HCT116 (cell line): ENCODE measurements around the gene RANBP9. TPM values are rescaled to one million over a fixed set of nuclear protein-coding genes. Genes with fewer than 3 reads are reported as not detected.

Source experiments
- ATAC-seq: fragments of 200-7000 bp; cut with Tn5 transposase; 2 replicates; pipeline ENCODE4 v1.9.1; 2020; ENCODE audit warnings: mild to moderate bottlenecking, moderate library complexity
- BruUV-seq: library from RNA; stranded (reverse); fragments of 400-500 nt; replicated peaks from 2 replicates; lab custom pipeline; 2021; lab: Mats Ljungman, UMichigan
- CTCF ChIA-PET: fragments of 300-600 bp; sonication (Branson Sonifier 250); formaldehyde crosslinking; loops from one replicate; lab custom pipeline; 2021; ENCODE audit warnings: antibody characterized with exemption; lab: Charles Lee
- POLR2A ChIA-PET: fragments of 300-600, 350-600 bp; sonication (Branson Sonifier 250); formaldehyde crosslinking; loops from one replicate; lab custom pipeline; 2021; ENCODE audit warnings: antibody characterized with exemption; lab: Charles Lee
- RAD21 ChIA-PET, 2 experiments: fragments of 300-600 bp; sonication (Branson Sonifier 250); formaldehyde crosslinking; loops; one replicate each; lab custom pipeline; 2023; ENCODE audit warnings: low total read pairs in 2 of 2; ENCODE audit not compliant: uncharacterized antibody in 2 of 2, unreplicated experiment in 2 of 2, low non-redundant PET in 1 of 2; lab: Charles Lee
- DNase-seq: peaks from one replicate; pipeline ENCODE4 v3.0.0-alpha.2; 2010; ENCODE audit warnings: low read depth, low spot score
- H2AFZ ChIP-seq: fragments of 200-600 bp; shearing (Covaris generic), sonication (generic); 2 replicates; pipeline ENCODE4 v1.6.1; 2017; ENCODE audit warnings: low read depth, mixed run types, mixed read lengths, antibody characterized with exemption, low read length; ENCODE audit not compliant: poor library complexity, severe bottlenecking
- H3K27ac ChIP-seq: 2 replicates; pipeline ENCODE4 v1.5.1; 2012; ENCODE audit warnings: low read depth, low read length
- H3K27me3 ChIP-seq: fragments of 200-600 bp; sonication (generic); 2 replicates; pipeline ENCODE4 v1.6.1; 2016; ENCODE audit warnings: mixed run types, low read length, mixed read lengths; ENCODE audit not compliant: insufficient read depth
- H3K36me3 ChIP-seq, 2 experiments: fragments of 200-500 bp in 1 of 2; fragments of 200-600 bp in 1 of 2; sonication (Bioruptor generic) in 1 of 2; sonication (generic) in 1 of 2; 2 replicates each; pipeline versions ENCODE4 v1.5.1 to v1.6.1; 2014 to 2016; ENCODE audit warnings: low read length in 2 of 2, inconsistent platforms in 1 of 2, mixed read lengths in 1 of 2, mixed run types in 1 of 2; ENCODE audit not compliant: insufficient read depth in 2 of 2, control insufficient read depth in 1 of 2
- H3K4me1 ChIP-seq, 2 experiments: fragments of 200-600 bp in 1 of 2; sonication (generic) in 1 of 2; 2 replicates each; pipeline versions ENCODE4 v1.5.1 to v1.6.1; 2012 to 2017; ENCODE audit warnings: low read length in 2 of 2, inconsistent platforms in 1 of 2, mild to moderate bottlenecking in 1 of 2, mixed read lengths in 1 of 2, mixed run types in 1 of 2, moderate library complexity in 1 of 2; ENCODE audit not compliant: insufficient read depth in 2 of 2, control insufficient read depth in 1 of 2
- H3K4me2 ChIP-seq: fragments of 200-600 bp; sonication (generic); 2 replicates; pipeline ENCODE4 v1.6.1; 2017; ENCODE audit warnings: mixed run types, low read length, mixed read lengths
- H3K4me3 ChIP-seq, 2 experiments: fragments of 200-600 bp in 1 of 2; sonication (generic) in 1 of 2; replicated peaks in 1 of 2; 2 replicates each; pipeline ENCODE4 v1.5.1; 2011 to 2016; ENCODE audit warnings: low read length in 2 of 2, control low read depth in 1 of 2, low read depth in 1 of 2, mild to moderate bottlenecking in 1 of 2, mixed read lengths in 1 of 2, mixed run types in 1 of 2
- H3K79me2 ChIP-seq: fragments of 200-600 bp; sonication (generic); 2 replicates; pipeline ENCODE4 v1.6.1; 2017; ENCODE audit warnings: mild to moderate bottlenecking, mixed run types, low read length, moderate library complexity, mixed read lengths; ENCODE audit not compliant: insufficient read depth
- H3K9ac ChIP-seq: fragments of 200-600 bp; sonication (generic); 2 replicates; pipeline ENCODE4 v1.6.1; 2016; ENCODE audit warnings: low read length, mixed read lengths
- H3K9me2 ChIP-seq: fragments of 200-600 bp; sonication (generic), shearing (Covaris generic); 2 replicates; pipeline ENCODE4 v1.6.1; 2017; ENCODE audit warnings: mixed run types, mild to moderate bottlenecking, moderate library complexity; ENCODE audit not compliant: insufficient read depth
- H3K9me3 ChIP-seq, 2 experiments: fragments of 200-500 bp in 1 of 2; fragments of 200-600 bp in 1 of 2; sonication (Bioruptor generic) in 1 of 2; sonication (generic) in 1 of 2; 2 replicates each; pipeline ENCODE4 v1.6.1; 2014 to 2017; ENCODE audit warnings: low read length in 2 of 2, mixed read lengths in 2 of 2, inconsistent platforms in 1 of 2, low read depth in 1 of 2, mild to moderate bottlenecking in 1 of 2, mixed run types in 1 of 2, moderate library complexity in 1 of 2; ENCODE audit not compliant: control insufficient read depth in 1 of 2, insufficient read depth in 1 of 2
- H4K20me1 ChIP-seq: fragments of 200-600 bp; sonication (generic), shearing (Covaris generic); 2 replicates; pipeline ENCODE4 v1.6.1; 2017; ENCODE audit warnings: mixed run types, mild to moderate bottlenecking, moderate library complexity; ENCODE audit not compliant: insufficient read depth
- ATF3 ChIP-seq: IDR thresholded peaks from 2 replicates; pipeline ENCODE4 v1.6.1; 2012
- CTCF ChIP-seq, 3 experiments: fragments of 200-600 bp in 1 of 3; sonication (generic) in 1 of 3; IDR thresholded peaks in 2 of 3; conservative IDR thresholded peaks in 1 of 3; 2 replicates each; pipeline ENCODE4 v1.5.1; 2012 to 2017; ENCODE audit warnings: low read depth in 2 of 3, low read length in 2 of 3, antibody characterized with exemption in 1 of 3, borderline replicate concordance in 1 of 3, control low read depth in 1 of 3, mild to moderate bottlenecking in 1 of 3, mixed read lengths in 1 of 3, mixed run types in 1 of 3, moderate library complexity in 1 of 3; ENCODE audit not compliant: insufficient read depth in 1 of 3
- FOSL1 ChIP-seq: IDR thresholded peaks from 2 replicates; pipeline ENCODE4 v1.6.1; 2012; ENCODE audit warnings: low read depth
- JUND ChIP-seq: IDR thresholded peaks from 2 replicates; pipeline ENCODE4 v1.6.1; 2012
- POLR2A ChIP-seq: IDR thresholded peaks from 2 replicates; pipeline ENCODE4 v1.7.0; 2011; ENCODE audit warnings: borderline replicate concordance; ENCODE audit not compliant: insufficient read depth, insufficient read length; ENCODE audit errors: extremely low read depth
- POLR2AphosphoS5 ChIP-seq: IDR thresholded peaks from 2 replicates; pipeline ENCODE4 v1.6.1; 2011; ENCODE audit warnings: mild to moderate bottlenecking, low read depth, low read length, moderate library complexity
- RAD21 ChIP-seq: IDR thresholded peaks from 2 replicates; pipeline ENCODE4 v1.6.1; 2012; ENCODE audit warnings: low read depth, mild to moderate bottlenecking
- REST ChIP-seq: IDR thresholded peaks from 2 replicates; pipeline ENCODE4 v1.6.1; 2012; ENCODE audit warnings: low read depth
- SIN3A ChIP-seq: IDR thresholded peaks from 2 replicates; pipeline ENCODE4 v1.6.1; 2012; ENCODE audit warnings: low read depth
- SP1 ChIP-seq: IDR thresholded peaks from 2 replicates; pipeline ENCODE4 v1.6.1; 2012; ENCODE audit warnings: low read depth
- SRF ChIP-seq: IDR thresholded peaks from 2 replicates; pipeline ENCODE4 v1.6.1; 2012; ENCODE audit warnings: low read depth
- ZBTB33 ChIP-seq: IDR thresholded peaks from 2 replicates; pipeline ENCODE4 v1.6.1; 2011; ENCODE audit warnings: mild to moderate bottlenecking, low read length, moderate library complexity; ENCODE audit not compliant: insufficient replicate concordance; ENCODE audit errors: extremely low read depth
- ZFX ChIP-seq: fragments of 450-650 bp; IDR thresholded peaks from 2 replicates; pipeline ENCODE4 v1.6.1; 2017
- intact Hi-C: fragments of 100-400 bp; cut with micrococcal nuclease; formaldehyde crosslinking; loops from 2 replicates; pipeline ENCODE4 v1.10.0; 2022
- total RNA-seq: library from RNA; stranded (reverse); gene quantifications from one replicate; pipeline ENCODE4 v1.2.1, GENCODE V29; 2021; ENCODE audit not compliant: unreplicated experiment

RANBP9 gene
- total RNA-seq, 1 experiment from 2014 or later = 48.0 TPM

GRCh38 chr6:13613029-13613594 lies 98.5 kb downstream of the RANBP9 start (continued):
- TF ChIP-seq CTCF (IDR thresholded peaks at IDR 0.05 in 2 of 3, conservative IDR thresholded peaks at IDR 0.05 in 1 of 3; ENCODE audit: borderline replicate concordance in 1 of 3, insufficient read depth in 1 of 3, low read depth in 2 of 3, low read length in 2 of 3) (no peak), ZBTB33 (no peak), SRF (no peak), FOSL1 (no peak), JUND (no peak)

- POLR2A ChIA-PET = no interaction called here
- DNase-seq = no peak
- TF ChIP-seq ZFX = no peak
- no peak for TF ChIP-seq JUND
- no peak for TF ChIP-seq ATF3
- no peak for TF ChIP-seq REST
- TF ChIP-seq POLR2A = no peak
- no peak for TF ChIP-seq RAD21
- no peak for TF ChIP-seq CTCF (IDR thresholded peaks at IDR 0.05 in 2 of 3, conservative IDR thresholded peaks at IDR 0.05 in 1 of 3; ENCODE audit: borderline replicate concordance in 1 of 3, insufficient read depth in 1 of 3, low read depth in 2 of 3, low read length in 2 of 3)
- no peak for TF ChIP-seq FOSL1
- no peak for TF ChIP-seq SP1
- no peak for TF ChIP-seq SIN3A
- TF ChIP-seq POLR2AphosphoS5 = no peak
- no peaks in the 10 kb centered on the region for H3K27me3 ChIP-seq
- H3K4me1 ChIP-seq = peaks cover 10 to 20% of the 10 kb centered on the region in 2 experiments; a peak in 3 of 4 replicates
- RAD21 ChIA-PET = no interaction called here
- no peaks in the 10 kb centered on the region for H3K9me3 ChIP-seq
- H4K20me1 ChIP-seq = peaks cover 4% of the 10 kb centered on the region; the same call in 1 of the 2 replicates
- peaks cover 2 to 5% of the 10 kb centered on the region in 2 experiments; a peak in 3 of 4 replicates for H3K36me3 ChIP-seq
- H3K4me2 ChIP-seq = no peak overlapping the region
- H3K9me2 ChIP-seq = no peaks in the 10 kb centered on the region
- no peak for ATAC-seq
- no peak overlapping the region for H2AFZ ChIP-seq
- H3K79me2 ChIP-seq = peaks cover 15% of the 10 kb centered on the region
- BruUV-seq = no TSS peak
- CTCF ChIA-PET = no interaction called here
- no peak overlapping the region for H3K27ac ChIP-seq
- intact Hi-C loops = no loop called here
- no peak overlapping the region for H3K4me3 ChIP-seq
- no peak overlapping the region for H3K9ac ChIP-seq
These were observed 99.9 kb downstream of the RANBP9 start for GRCh38 chr6:13611715-13612114.
